Activated T-cell treated with anti-CD3 and anti-CD28 coated beads, Interleukin-2, amount 50 U/mL, for 72 hours (primary cell): Measurements from ENCODE around the gene COX14. TPM values are rescaled to one million over a fixed set of nuclear protein-coding genes. Genes with fewer than 3 reads are reported as not detected.

Source experiments
- ATAC-seq, 2 donors: fragments of 150-1000 bp; cut with Tn5 transposase; replicated peaks in 1 of 2; 2 replicates each; pipeline ENCODE4 v1.10.0; 2021; ENCODE audit warnings: moderate library complexity in 2 of 2, mild to moderate bottlenecking in 1 of 2
- DNase-seq, 2 donors: peaks; one replicate each; pipeline ENCODE4 v3.0.0; 2021 to 2022; ENCODE audit warnings: mixed read lengths in 1 of 2
- H3K27ac Mint-ChIP-seq: one replicate; pipeline ENCODE4 v1.8.0; 2022; ENCODE audit warnings: mild to moderate bottlenecking, moderate library complexity, mixed read lengths
- H3K27me3 Mint-ChIP-seq: one replicate; pipeline ENCODE4 v1.8.0; 2022; ENCODE audit warnings: low read depth, mixed read lengths
- H3K36me3 Mint-ChIP-seq, 2 donors: one replicate each; pipeline ENCODE4 v1.8.0; 2022; ENCODE audit warnings: mixed read lengths in 2 of 2, mild to moderate bottlenecking in 1 of 2; ENCODE audit not compliant: insufficient read depth in 2 of 2
- H3K4me1 Mint-ChIP-seq: one replicate; pipeline ENCODE4 v1.8.0; 2022; ENCODE audit warnings: low read depth, mixed read lengths
- H3K4me3 Mint-ChIP-seq, 2 donors: one replicate each; pipeline ENCODE4 v1.8.0; 2022; ENCODE audit warnings: mild to moderate bottlenecking in 2 of 2, mixed read lengths in 2 of 2, moderate library complexity in 2 of 2
- H3K9me3 Mint-ChIP-seq, 2 donors: one replicate each; pipeline ENCODE4 v1.8.0; 2022; ENCODE audit warnings: mixed read lengths in 2 of 2
- total RNA-seq, 2 donors: library from RNA; stranded (reverse); gene quantifications; one replicate each; pipeline ENCODE4 v1.2.3, GENCODE V29; 2022

Gene COX14
- total RNA-seq, 2 donors from 2014 or later, result 41.5 to 50.1 TPM

DNA sequence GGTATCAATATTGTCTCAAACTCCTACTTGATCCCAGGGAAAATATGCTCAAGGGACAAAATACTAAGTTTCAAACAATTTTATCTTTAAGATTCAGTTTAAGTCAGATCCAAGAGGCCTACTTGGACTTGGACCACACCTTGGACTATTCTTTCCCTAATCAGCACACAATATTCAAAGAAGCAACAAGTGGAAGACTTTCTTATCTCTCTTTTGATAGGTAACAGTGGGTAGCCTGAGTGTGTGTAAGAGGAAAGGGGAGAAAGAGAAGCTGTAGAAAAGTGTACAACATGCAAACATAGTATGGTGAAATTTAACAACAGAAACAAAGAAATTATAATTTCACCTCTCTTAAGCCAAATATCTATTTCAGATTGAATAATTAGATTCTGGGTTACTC lies 48.6 kb downstream of the COX14 start:
- peaks cover 62% of the 10 kb centered on the region for H3K4me1 Mint-ChIP-seq
- no peaks in the 10 kb centered on the region for H3K9me3 Mint-ChIP-seq
- H3K27ac Mint-ChIP-seq, result peak overlapping the region; percentile 76
- DNase-seq (no peak), ATAC-seq (no peak)
- H3K27me3 Mint-ChIP-seq, result no peaks in the 10 kb centered on the region
- H3K36me3 Mint-ChIP-seq, result peaks cover 0 to 6% of the 10 kb centered on the region in 2 donors
- H3K4me3 Mint-ChIP-seq, result no peak overlapping the region

DNA sequence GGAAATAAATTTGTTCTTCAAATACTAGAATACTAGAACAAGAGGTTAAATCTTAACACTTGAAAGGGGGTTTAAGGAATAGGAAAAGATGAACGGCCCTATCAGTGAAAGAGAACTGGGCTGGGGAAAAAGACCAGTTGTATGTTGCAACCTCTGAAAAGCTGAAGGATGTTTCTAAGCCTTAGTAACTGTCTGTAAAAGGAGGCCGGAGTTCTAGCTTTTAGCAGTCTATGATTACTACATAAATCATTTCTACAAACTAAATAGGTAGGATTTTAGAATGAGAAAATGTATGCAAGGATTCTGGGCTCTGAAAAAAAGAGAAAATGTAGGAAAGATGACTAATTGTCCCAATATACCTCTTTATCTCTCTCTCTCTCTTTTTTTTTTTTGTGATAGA lies 50.2 kb downstream of the COX14 start:
- Mint-ChIP-seq H3K27ac (peak overlapping the region; percentile 12), H3K27me3 (no peaks in the 10 kb centered on the region), H3K4me3 (no peak overlapping the region), H3K36me3 (peaks cover 6 to 12% of the 10 kb centered on the region in 2 donors), H3K4me1 (peaks cover 69% of the 10 kb centered on the region), H3K9me3 (no peaks in the 10 kb centered on the region)
- no peak for ATAC-seq
- no peak for DNase-seq

DNA sequence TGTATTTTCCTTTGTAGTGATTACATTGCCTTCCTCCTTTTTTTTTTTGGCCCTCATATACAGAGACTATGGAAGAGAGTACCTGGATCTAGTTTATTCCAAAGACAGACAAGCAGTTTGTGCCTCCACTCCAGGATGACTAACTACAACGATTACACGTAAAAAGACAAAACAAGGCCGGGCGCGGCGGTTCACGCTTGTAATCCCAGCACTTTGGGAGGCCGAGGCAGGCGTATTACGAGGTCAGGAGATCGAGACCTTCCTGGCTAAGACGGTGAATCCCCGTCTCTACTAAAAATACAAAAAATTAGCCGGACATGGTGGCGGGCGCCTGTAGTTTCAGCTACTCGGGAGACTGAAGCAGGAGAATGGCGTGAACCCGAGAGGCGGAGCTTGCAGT lies 52.9 kb downstream of the COX14 start:
- peaks cover 6 to 8% of the 10 kb centered on the region in 2 donors for H3K36me3 Mint-ChIP-seq
- peak overlapping the region; percentile 32 for H3K27ac Mint-ChIP-seq
- H3K9me3 Mint-ChIP-seq, result no peaks in the 10 kb centered on the region
- peaks cover 57% of the 10 kb centered on the region for H3K4me1 Mint-ChIP-seq
- H3K27me3 Mint-ChIP-seq, result no peaks in the 10 kb centered on the region
- H3K4me3 Mint-ChIP-seq, result peak overlapping the region; percentile 88 to 97
- no peak for DNase-seq
- no peak for ATAC-seq

DNA sequence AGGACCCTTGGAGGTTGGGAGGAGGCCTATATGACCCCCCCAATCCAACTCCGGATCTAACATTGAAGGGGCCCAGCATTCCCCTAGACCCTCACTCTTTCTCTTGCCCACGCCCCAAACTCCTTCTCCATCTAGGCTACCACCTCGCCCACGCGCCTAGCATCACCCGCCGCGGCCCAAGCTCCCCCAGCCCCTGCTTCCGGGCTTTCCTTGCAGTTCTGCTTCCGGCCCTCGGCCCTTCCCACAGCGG lies 54.7 kb downstream of the COX14 start:
- no peaks in the 10 kb centered on the region for H3K9me3 Mint-ChIP-seq
- peak; percentile 41 to 54 for ATAC-seq
- H3K36me3 Mint-ChIP-seq, result peaks cover 6 to 8% of the 10 kb centered on the region in 2 donors
- H3K27ac Mint-ChIP-seq, result peak overlapping the region; percentile 82
- peaks cover 45% of the 10 kb centered on the region for H3K4me1 Mint-ChIP-seq
- peak overlapping the region; percentile 88 to 97 for H3K4me3 Mint-ChIP-seq
- peak; percentile 81 to 83 for DNase-seq
- H3K27me3 Mint-ChIP-seq, result no peaks in the 10 kb centered on the region

DNA sequence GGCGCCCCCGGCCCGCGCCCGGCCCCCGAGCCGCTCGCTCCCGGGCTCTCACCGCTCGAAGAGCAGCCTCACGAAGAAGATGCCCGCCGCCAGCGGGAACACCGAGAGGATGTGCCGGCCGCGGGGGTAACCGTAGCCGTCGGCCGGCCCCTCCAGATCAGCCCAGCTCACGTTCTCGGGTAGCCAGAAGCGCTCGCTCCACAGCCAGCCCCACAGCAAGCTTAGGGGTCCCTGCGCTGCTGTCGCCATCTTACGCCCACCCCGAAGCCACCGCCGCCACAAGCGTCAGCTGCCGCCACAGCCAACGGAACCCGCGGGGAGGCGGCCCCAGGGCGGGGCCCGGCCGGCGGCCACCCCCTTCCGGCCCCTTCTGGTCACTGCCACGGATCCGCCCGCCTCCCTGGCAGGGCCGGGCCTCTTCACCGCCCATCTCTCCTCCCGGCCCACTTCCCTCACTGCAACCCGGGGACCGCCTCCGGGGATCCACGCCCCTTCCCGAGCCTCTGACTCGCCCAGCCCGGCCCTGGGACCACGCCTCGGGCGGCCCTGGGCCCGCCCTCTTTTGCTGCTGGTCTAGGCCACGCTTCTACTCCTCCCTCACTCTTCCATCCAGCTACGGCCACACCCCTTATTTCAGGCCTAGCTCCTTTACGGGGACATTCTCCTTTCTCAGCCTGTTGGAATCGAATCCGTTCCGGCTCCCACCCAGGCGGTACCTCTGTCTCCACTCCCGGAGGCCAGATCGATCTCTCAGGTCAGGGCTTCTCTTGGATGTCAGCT lies 55.2 kb downstream of the COX14 start, which contains the start of gene CERS5:
CERS5 (minus strand) TSS at position 321 of the 780 bp plus-strand sequence; CDS start at position 249, 72 bp downstream.
- DNase-seq (peak; percentile 99), ATAC-seq (peak; percentile 97 to 98)
- Mint-ChIP-seq H3K27me3 (no peaks in the 10 kb centered on the region), H3K4me3 (peak within 1 kb of the TSS; percentile 88 to 97), H3K9me3 (no peaks in the 10 kb centered on the region), H3K27ac (peak within 1 kb of the TSS; percentile 82), H3K4me1 (peaks cover 44% of the 10 kb centered on the region), H3K36me3 (peaks cover 6 to 8% of the 10 kb centered on the region in 2 donors)

Other genes with a start within 250 kb of the COX14 start
- gene FAIM2, start 208.3 kb upstream of the COX14 start, total RNA-seq, result under 1 TPM; 0.39 to 0.67 TPM
- not detected for gene AQP2, start 161.5 kb upstream of the COX14 start, total RNA-seq
- not detected for gene AQP5, start 150.4 kb upstream of the COX14 start, total RNA-seq
- not detected for gene AQP6, start 139.3 kb upstream of the COX14 start, total RNA-seq
- gene RACGAP1, start 86.7 kb upstream of the COX14 start, total RNA-seq, result 100 to 1,000 TPM; 121 to 150 TPM
- gene ASIC1, start 54.6 kb upstream of the COX14 start, total RNA-seq, result 10 to 100 TPM in 1 of 2 donors, 1 to 10 TPM in 1; 5.8 to 12.4 TPM
- gene SMARCD1, start 26.9 kb upstream of the COX14 start, total RNA-seq, result 100 to 1,000 TPM in 1 of 2 donors, 10 to 100 TPM in 1; 91.0 to 111 TPM
- 1 to 10 TPM; 1.6 to 3.5 TPM for gene GPD1, start 8.2 kb upstream of the COX14 start, total RNA-seq
- gene CERS5, start 55.1 kb downstream of the COX14 start, total RNA-seq, result 10 to 100 TPM; 82.5 to 87.6 TPM
- gene LIMA1, start 171.3 kb downstream of the COX14 start, total RNA-seq, result 100 to 1,000 TPM; 117 to 124 TPM